Lower leg skin (tissue), 4 donors: Measurements from ENCODE around the gene GTF2H4. TPM values are rescaled to one million over a fixed set of nuclear protein-coding genes. Genes with fewer than 3 reads are reported as not detected.
"Not testable (repeated sequence)": the region's sequence is repeated elsewhere in the genome, so short reads cannot be mapped to it uniquely, and the experiment has no call there.

Experiments
- DNase-seq, 2 donors: peaks; one replicate each; pipeline ENCODE4 v3.0.0-alpha.2; 2019; ENCODE audit warnings: low spot score in 2 of 2
- H3K4me3 ChIP-seq: fragments of 200-600 bp; sonication (generic); 2 replicates; pipeline ENCODE4 v1.5.1; 2017; ENCODE audit warnings: mild to moderate bottlenecking, low read depth; ENCODE audit not compliant: poor library complexity, severe bottlenecking
- CTCF ChIP-seq, 3 donors: fragments of 450-650 bp; IDR thresholded peaks; one replicate each; pipeline ENCODE4 v1.5.1; 2016; ENCODE audit warnings: antibody characterized with exemption in 3 of 3, mild to moderate bottlenecking in 3 of 3, moderate library complexity in 2 of 3
- POLR2A ChIP-seq, 2 donors: fragments of 450-650 bp; IDR thresholded peaks; one replicate each; pipeline ENCODE4 v1.6.1; 2016 to 2017; ENCODE audit warnings: antibody characterized with exemption in 2 of 2, mild to moderate bottlenecking in 1 of 2, moderate library complexity in 1 of 2
- WGBS, 2 donors: methylation state at CpG; one replicate each; pipeline ENCODE4 v1.1.5; 2018; 5-methylcytosine and 5-hydroxymethylcytosine counted together
- intact Hi-C: fragments of 100-400 bp; cut with DNase I; formaldehyde crosslinking; loops from one replicate; pipeline ENCODE4 v1.15.0; 2023; ENCODE audit warnings: low total_unique reads
- total RNA-seq, 4 donors: library from RNA; depleted of rRNA; stranded (reverse); fragments of >200 nt; gene quantifications; one replicate each; pipeline ENCODE4 v1.1.0, GENCODE V29; 2016

GTF2H4 gene
- total RNA-seq, 4 donors from 2014 or later = 6.1 to 11.2 (median 9.4) TPM

GRCh38 chr6:30918670-30919069 lies 10.7 kb downstream of the GTF2H4 start:
- intact Hi-C loops = no loop called here
- no peak for TF ChIP-seq POLR2A (IDR thresholded peaks at IDR 0.05)
- no peak for DNase-seq
- no peak overlapping the region for H3K4me3 ChIP-seq
- WGBS, 2 donors = 92 to 96% methylated on average over 8 of the region's 8 CpGs

GRCh38 chr6:30922447-30922852 lies 14.4 kb downstream of the GTF2H4 start:
- TF ChIP-seq CTCF (IDR thresholded peaks at IDR 0.05) = no peak
- TF ChIP-seq POLR2A (IDR thresholded peaks at IDR 0.05) = no peak
- WGBS, 2 donors = 89 to 90% methylated on average over 7 of the region's 7 CpGs
- no peak overlapping the region for H3K4me3 ChIP-seq
- no peak for DNase-seq
- intact Hi-C loops = loop anchor here (10.0 kb wide), 1 partner anchor 162 kb away; no protein-coding TSS in a partner anchor

DNA sequence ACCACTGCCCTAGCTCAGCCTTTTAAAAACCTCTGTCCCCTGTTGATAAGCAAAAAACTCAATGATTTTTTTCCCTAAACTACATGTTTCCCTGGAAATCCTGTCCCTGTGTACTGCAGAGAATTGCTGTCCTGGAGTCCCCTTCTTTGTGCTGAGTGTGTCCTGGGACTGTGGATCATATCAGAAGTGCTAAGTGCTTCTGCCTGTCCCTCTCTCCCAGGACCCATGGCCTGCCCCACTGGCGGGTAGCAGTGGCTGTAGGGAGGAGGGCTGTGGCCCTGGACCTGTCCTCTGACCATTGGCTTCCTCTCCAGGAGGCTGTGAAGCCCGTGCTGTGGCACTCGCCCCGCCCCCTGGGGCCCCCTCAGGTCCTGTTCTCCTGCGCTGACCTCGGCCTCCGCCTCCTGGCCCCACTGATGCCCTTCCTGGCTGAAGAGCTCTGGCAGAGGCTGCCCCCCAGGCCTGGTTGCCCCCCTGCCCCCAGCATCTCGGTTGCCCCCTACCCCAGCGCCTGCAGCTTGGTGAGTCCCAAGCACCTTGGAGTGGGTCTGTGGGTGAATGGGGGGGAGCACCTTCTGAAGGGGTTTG lies 16.1 kb downstream of the GTF2H4 start:
- intact Hi-C loops = loop anchor here (10.0 kb wide), 1 partner anchor 161 kb away; no protein-coding TSS in a partner anchor
- not testable (repeated sequence) for H3K4me3 ChIP-seq, DNase-seq
- 87 to 93% methylated on average over 6 to 9 of the region's 9 CpGs for WGBS, 2 donors

GRCh38 chr6:30926644-30927043 lies 18.6 kb downstream of the GTF2H4 start:
- TF ChIP-seq POLR2A (IDR thresholded peaks at IDR 0.05) (no peak), CTCF (IDR thresholded peaks at IDR 0.05) (no peak)
- 87 to 92% methylated on average over 4 of the region's 4 CpGs for WGBS, 2 donors
- DNase-seq = no peak
- intact Hi-C loops = loop anchor here (10.0 kb wide), 1 partner anchor 158 kb away; no protein-coding TSS in a partner anchor
- no peak overlapping the region for H3K4me3 ChIP-seq

- H3K4me3 ChIP-seq, DNase-seq: not testable (repeated sequence)
- intact Hi-C loops = loop anchor here (10.0 kb wide), 1 partner anchor 158 kb away; no protein-coding TSS in a partner anchor
- 91 to 95% methylated on average over 3 of the region's 3 CpGs for WGBS, 2 donors
Measured at GRCh38 chr6:30927080-30927479, 19.1 kb downstream of the GTF2H4 start.

DNA sequence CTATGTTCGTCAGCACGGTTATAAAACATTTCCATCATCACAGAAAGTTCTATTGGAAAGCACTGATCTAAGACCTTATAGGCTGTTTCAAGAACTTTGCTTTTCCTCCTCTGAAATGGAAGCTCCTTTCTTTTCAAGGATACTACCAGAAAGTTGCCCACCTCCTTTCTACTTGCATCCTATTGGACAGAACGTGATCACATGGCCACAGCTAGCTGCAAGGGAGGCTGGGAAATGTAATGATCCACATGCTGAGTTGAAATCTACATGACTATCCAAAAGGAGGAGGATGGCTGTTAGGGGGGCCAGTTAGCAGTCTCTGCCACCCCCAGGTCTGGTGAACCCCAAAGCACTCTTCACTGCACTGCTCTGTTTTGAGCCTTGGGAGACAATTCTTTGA lies 20.7 kb downstream of the GTF2H4 start:
- TF ChIP-seq POLR2A (IDR thresholded peaks at IDR 0.05) (no peak), CTCF (IDR thresholded peaks at IDR 0.05) (no peak)
- H3K4me3 ChIP-seq = no peak overlapping the region
- DNase-seq = no peak
- WGBS, 2 donors = 96 to 97% methylated on average over 3 of the region's 3 CpGs
- intact Hi-C loops = loop anchor here (10.0 kb wide), 1 partner anchor 156 kb away; no protein-coding TSS in a partner anchor

DNA sequence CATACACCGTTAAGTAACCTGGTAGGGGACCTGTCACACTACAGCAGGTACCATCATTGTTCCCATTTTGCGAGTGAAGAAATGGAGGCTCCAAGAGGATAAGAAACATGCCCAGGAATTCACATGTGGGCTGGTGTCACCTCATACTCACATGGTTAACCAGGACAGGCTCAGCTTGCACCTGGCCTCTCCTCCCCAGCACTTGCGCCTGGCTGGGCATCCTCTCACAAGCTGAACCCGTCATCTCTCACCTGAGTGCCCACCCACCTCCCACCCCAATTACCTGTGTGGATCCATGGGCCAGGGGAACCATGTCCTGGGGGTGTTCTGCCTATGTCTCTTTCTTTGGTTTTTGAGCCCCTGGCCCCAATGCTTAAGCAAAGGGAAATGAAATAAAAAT lies 22.5 kb downstream of the GTF2H4 start:
- no peak for DNase-seq
- intact Hi-C loops = no loop called here
- WGBS, 2 donors = 92 to 95% methylated on average over 4 of the region's 4 CpGs
- no peak overlapping the region for H3K4me3 ChIP-seq
- TF ChIP-seq CTCF (IDR thresholded peaks at IDR 0.05) (no peak), POLR2A (IDR thresholded peaks at IDR 0.05) (no peak)
